Effector CD8-positive, alpha-beta T cell (primary cell): ENCODE measurements around the gene RTKN2.
"Not testable (repeated sequence)": the region's sequence is repeated elsewhere in the genome, so short reads cannot be mapped to it uniquely, and the experiment has no call there.

ENCODE experiments used
- DNase-seq: peaks from one replicate; lab custom pipeline; 2025; lab: John Stamatoyannopoulos, UW

The RTKN2 gene

GRCh38 chr10:62259456-62259855 is 9.2 kb downstream of the RTKN2 start:
- no peak for DNase-seq

GRCh38 chr10:62258926-62259325 is 9.7 kb downstream of the RTKN2 start:
- DNase-seq, result no peak

DNA sequence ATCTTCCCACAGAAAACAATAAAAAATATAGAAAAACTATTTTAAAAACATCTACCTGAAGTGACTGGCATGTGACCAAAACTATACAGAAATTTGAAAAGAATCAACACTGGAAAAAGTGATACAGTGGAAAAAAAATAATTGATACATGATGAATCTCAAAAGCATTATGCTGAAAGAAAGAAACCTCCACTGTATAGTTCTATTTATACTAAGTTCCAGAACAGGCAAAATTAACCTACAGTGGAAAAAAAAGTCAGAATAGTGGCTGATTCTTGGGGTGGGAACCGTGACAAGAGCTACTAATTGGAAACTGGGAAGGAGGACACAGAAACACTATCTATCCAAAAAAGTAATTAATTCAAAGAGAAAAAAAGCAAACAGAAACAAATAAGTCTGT is 14.9 kb downstream of the RTKN2 start:
- no peak for DNase-seq

DNA sequence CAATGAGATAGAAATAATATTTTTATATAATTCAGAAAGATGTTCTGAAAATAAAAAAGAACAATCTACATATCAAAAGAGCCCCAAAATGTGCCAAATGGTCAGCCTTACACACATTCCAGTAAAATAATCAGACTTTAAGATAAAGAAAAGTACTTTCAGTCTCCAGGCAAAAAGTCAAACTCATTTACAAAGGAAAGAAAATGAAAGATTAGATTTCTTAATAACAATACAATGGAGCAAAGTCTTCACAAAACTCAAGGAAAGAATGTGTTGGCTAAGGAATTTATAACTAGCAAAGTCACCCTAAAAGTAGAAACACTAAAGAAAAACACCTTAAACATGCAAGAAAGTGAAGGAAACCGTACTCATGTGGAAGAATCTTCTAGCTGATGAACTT is 16.6 kb downstream of the RTKN2 start:
- DNase-seq, result no peak

DNA sequence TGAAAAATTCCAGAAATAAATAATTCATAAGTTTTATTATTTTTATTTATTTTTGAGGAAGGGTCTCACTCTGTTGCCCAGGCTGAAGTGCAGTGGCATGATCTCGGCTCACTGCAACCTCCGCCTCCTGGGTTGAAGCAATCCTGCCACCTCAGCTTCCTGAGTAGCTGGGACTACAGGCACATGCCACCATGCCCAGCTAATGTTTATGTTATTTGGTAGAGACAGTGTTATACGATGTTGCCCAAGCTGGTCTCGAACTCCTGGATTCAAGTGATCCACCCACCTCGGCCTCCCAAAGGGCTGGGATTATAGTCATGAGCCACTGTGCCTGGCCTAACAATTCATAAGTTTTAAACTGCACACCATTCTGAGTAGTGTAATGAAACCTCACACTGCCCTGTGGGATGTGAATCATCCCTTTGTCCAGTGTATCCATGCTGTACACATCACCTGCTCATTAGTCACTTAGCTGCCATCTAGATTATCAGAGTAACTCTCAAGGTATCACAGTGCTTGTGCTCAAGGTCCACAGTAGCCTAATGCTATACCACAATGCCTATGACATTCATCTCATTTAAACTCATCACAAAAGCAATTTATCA is 17.9 kb downstream of the RTKN2 start:
- no peak for DNase-seq

- DNase-seq, result no peak
These were observed 18.7 kb downstream of the RTKN2 start for GRCh38 chr10:62249957-62250356.

DNA sequence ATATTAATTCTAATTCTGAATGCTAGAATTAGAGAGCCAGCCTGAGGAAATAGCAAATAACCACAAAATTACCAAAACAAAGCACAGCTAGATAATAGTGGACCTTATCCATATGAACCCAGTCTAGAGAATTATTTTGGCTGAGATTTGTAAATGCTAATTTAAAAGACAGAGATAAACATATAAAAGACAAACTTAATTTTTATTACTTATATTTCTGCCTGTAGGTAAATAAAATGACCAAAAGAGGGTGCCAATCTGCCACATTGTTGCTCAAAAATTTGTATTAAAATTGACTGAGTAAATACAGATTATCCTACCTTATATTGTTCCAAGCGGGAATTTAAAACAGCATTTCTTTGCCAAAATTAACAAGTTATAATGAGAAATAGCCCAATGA is 20.2 kb downstream of the RTKN2 start:
- no peak for DNase-seq

GRCh38 chr10:62244785-62245467 is 23.7 kb downstream of the RTKN2 start:
- DNase-seq, result no peak

- DNase-seq, result no peak
These were observed 24.6 kb downstream of the RTKN2 start for GRCh38 chr10:62244088-62244487.

- no peak for DNase-seq
These were observed 25.0 kb downstream of the RTKN2 start for GRCh38 chr10:62243647-62243997.

DNA sequence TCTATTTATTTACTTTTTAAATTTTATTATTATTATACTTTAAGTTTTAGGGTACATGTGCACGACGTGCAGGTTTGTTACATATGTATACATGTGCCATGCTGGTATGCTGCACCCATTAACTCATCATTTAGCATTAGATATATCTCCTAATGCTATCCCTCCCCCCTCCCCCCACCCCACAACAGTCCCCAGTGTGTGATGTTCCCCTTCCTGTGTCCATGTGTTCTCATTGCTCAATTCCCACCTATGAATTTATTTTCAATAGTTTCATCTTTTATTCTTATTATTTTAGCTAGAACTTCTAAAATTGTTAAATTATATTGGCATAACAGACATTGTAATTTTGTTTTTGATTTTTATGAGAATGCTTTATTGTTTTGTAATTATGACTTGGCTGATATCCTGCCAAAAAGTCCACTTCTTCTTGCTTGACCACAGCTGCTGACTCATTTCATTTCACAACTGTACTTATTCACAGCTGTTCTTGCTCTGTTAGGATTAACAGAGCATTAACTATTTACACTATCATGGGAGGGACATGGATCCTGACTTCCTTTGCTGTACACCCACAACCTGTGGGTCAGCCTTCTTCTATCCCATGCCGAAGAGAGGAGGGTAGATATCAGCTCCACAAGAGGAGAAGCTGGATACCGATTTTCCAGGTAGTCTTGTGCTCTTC is 25.5 kb downstream of the RTKN2 start:
- DNase-seq, result not testable (repeated sequence)

GRCh38 chr10:62241521-62241920 is 27.1 kb downstream of the RTKN2 start:
- not testable (repeated sequence) for DNase-seq

GRCh38 chr10:62239994-62240393 is 28.6 kb downstream of the RTKN2 start:
- no peak for DNase-seq

DNA sequence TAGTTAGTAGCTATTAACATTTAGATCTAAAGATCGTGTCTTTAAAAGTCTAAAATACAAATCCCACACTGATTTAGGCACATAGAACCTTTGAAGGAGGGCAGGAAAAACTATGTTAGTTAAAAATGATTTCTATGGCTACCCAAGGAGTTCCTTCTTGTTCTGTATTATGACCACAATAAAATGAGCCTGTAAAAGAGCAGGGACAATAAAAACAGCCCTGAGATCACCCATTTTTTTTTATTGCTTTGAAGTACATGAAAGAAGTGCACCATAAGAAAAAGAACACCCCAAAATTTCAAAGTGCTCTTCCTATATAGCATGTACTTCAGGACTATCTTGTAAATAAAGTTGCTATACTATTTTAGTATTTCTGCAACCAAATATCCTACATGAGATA is 29.8 kb downstream of the RTKN2 start:
- DNase-seq, result no peak

GRCh38 chr10:62237966-62238365 is 30.7 kb downstream of the RTKN2 start:
- no peak for DNase-seq

- DNase-seq, result no peak
These were observed 31.1 kb downstream of the RTKN2 start for GRCh38 chr10:62237506-62237905.

- DNase-seq, result no peak
These were observed 34.5 kb downstream of the RTKN2 start for GRCh38 chr10:62234077-62234605.

- DNase-seq, result no peak
These were observed 35.1 kb downstream of the RTKN2 start for GRCh38 chr10:62233356-62234076.

DNA sequence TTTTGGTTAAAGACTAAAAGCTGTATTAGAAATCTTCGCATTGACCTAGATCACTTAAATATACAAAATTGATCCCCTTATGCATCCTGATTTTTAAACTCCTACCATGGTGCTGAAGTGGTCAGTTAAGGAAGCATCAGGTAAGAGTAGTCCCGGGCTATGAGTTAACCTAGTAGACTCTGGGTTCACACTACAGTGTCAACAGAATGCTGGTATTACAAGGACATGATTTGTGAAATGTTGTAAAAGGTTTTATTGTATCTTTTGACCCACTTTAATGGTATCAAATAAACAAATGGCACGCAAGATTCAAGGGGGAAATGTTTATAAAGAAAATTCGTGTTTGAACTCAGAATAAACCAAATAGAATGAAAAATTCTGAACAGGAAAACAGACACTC is 36.8 kb downstream of the RTKN2 start:
- no peak for DNase-seq

- DNase-seq, result no peak
These were observed 37.3 kb downstream of the RTKN2 start for GRCh38 chr10:62231371-62231770.

DNA sequence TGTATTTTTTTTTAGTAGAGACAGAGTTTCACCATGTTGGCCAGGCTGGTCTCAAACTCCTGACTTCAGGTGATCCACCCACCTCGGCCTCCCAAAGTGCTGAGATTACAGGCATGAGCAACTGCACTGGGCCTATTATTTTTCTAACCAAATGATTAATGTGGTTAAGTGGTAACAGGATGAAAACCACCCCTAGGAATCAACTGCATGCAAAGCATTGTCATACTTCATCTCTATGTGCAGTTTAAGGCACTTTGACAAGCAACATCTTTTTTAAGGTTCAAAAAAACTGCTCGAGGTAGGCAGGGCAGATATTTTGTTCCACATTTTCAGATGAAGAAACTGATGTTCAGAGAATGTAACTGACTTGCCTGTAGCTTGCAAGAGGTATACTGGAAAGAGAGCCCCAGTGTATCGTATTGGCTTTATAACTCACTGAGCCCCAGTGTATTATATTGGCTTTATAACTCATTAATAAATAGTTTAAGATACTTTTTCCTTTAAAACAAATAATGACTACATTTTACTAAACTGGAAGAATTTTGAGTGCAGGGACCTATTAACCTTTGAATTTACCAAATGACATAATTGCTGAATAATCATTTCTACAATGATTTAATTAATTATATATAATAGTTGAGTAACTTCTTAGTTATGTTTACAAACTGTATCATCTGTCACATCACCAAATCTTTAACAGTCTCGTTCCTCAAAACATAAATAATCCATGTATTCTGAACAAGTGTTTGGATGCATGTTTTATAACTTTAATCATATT is 38.1 kb downstream of the RTKN2 start:
- no peak for DNase-seq

DNA sequence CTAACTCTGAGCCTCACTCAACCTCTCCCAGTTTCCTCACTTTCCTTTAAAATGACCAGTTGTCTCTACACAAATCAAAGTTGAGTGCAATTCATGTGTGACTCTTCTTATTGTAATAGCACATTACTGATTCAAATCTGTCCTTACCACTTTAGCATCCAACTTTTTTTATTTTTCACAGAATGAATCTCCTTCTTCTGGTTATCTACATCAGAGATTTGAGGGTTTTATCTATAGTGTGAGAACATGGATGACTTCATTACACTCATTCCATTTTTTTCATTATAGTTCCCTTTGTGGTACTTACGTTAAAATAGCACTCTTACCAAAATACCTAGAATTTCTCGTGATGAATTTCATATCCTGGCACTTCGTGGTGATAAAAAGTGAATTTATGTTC is 43.3 kb downstream of the RTKN2 start:
- no peak for DNase-seq
